GM18519 (cell line): Measurements from ENCODE around the gene MAGED4B.
"Not testable (repeated sequence)": the region's sequence is repeated elsewhere in the genome, so short reads cannot be mapped to it uniquely, and the experiment has no call there.

Experiments
- ATAC-seq: cut with Tn5 transposase; IDR thresholded peaks from one replicate; pipeline ENCODE4 v1.9.1; 2021; ENCODE audit warnings: mild to moderate bottlenecking, moderate library complexity; ENCODE audit not compliant: unreplicated experiment, low FRiP score

The MAGED4B gene

GRCh38 chrX:52068666-52069640 is at the start of gene MAGED4B:
Gene MAGED4B (minus strand): TSS chrX:52069183. CDS start chrX:52068172, 1,011 bp downstream.
- ATAC-seq: not testable (repeated sequence)

GRCh38 chrX:52118262-52118661 is 49.3 kb upstream of the MAGED4B start:
- no peak for ATAC-seq

- ATAC-seq: no peak
These were observed 13.6 kb upstream of the MAGED4B start for GRCh38 chrX:52082578-52082977.

- ATAC-seq: no peak
These were observed 9.1 kb upstream of the MAGED4B start for GRCh38 chrX:52078131-52078530.

GRCh38 chrX:52042288-52042687 is 26.7 kb downstream of the MAGED4B start:
- ATAC-seq: not testable (repeated sequence)

- ATAC-seq: no peak
These were observed 34.8 kb downstream of the MAGED4B start for GRCh38 chrX:52034211-52034610.

- no peak for ATAC-seq
These were observed 37.6 kb downstream of the MAGED4B start for GRCh38 chrX:52031371-52031770.

GRCh38 chrX:52015794-52016193 is 53.2 kb downstream of the MAGED4B start:
- no peak for ATAC-seq
